ENCODE results near the gene C5orf15.

Gene C5orf15

DNA sequence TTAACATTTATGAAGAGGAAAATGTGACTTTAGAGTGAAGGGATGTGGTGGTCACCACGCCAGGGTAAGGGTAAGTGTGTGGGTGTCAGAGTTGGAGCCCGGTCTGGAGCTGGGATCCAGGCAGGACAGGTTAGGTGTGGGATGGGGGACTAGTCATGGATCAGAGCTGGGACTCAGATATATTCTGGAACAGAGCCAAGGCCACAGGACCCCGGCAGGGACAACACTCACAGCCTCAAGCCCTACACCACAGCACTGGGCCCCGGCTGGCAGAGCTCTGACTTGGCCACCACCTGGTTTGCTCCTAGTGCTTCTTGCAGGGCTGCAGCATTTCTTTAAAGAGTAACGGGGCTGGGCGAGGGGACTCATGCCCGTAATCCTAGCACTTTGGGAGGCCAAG is 47.4 kb downstream of the C5orf15 start:
- TF ChIP-seq CTCF (IDR thresholded peaks at IDR 0.05) = no peak
- peaks cover 0 to 3% of the 10 kb centered on the region in 2 donors for H3K27me3 ChIP-seq
- intact Hi-C loops (cut with DNase I; ENCODE audit: low total_unique reads) = no loop called here
- DNase-seq = no peak
- no peaks in the 10 kb centered on the region for H3K4me1 ChIP-seq
- no peak overlapping the region for H3K4me3 ChIP-seq
- H3K27ac ChIP-seq = no peak overlapping the region
- no peaks in the 10 kb centered on the region for H3K36me3 ChIP-seq
- H3K9me3 ChIP-seq = no peaks in the 10 kb centered on the region

- H3K4me1 ChIP-seq = no peaks in the 10 kb centered on the region
- H3K27me3 ChIP-seq = peaks cover 0 to 3% of the 10 kb centered on the region in 2 donors
These were observed 49.0 kb downstream of the C5orf15 start for GRCh38 chr5:133919148-133920136.

GRCh38 chr5:133918731-133919130 is 49.7 kb downstream of the C5orf15 start:
- Histone ChIP-seq H3K4me3 (no peak overlapping the region), H3K27ac (no peak overlapping the region), H3K27me3 (peaks cover 0 to 3% of the 10 kb centered on the region in 2 donors), H3K9me3 (no peaks in the 10 kb centered on the region), H3K4me1 (no peaks in the 10 kb centered on the region), H3K36me3 (no peaks in the 10 kb centered on the region)
- no peak for TF ChIP-seq CTCF (IDR thresholded peaks at IDR 0.05)
- intact Hi-C loops (cut with DNase I; ENCODE audit: low total_unique reads) = no loop called here
- no peak for DNase-seq

More at GRCh38 chr5:133919148-133920136, 49.0 kb downstream of the C5orf15 start:
- intact Hi-C loops (cut with DNase I; ENCODE audit: low total_unique reads) = no loop called here
- no peak for DNase-seq
- Histone ChIP-seq H3K27ac (no peak overlapping the region), H3K9me3 (no peaks in the 10 kb centered on the region), H3K4me3 (no peak overlapping the region), H3K36me3 (no peaks in the 10 kb centered on the region)
- TF ChIP-seq CTCF (IDR thresholded peaks at IDR 0.05) = no peak

DNA sequence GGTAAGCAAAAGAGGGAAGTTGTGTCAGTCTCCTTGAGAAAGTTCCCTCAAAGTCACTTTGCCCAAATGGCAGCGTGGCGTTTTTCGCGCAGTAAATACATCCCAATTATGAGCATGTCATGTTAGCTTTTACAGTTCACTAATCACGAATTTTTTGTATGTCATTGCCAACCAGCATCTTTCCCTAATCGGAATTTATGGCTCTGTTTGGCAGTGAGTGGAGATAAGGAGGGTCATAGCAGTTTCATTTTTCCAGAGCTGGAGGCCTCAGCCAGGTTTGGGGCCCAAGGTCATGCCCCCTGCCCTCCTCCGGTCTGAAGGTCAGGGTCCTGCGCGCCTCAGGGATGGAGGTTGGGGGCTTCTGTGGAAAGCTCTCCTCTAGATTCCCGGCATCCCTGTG is 50.1 kb downstream of the C5orf15 start:
- H3K27me3 ChIP-seq = peaks cover 0 to 3% of the 10 kb centered on the region in 2 donors
- no peak overlapping the region for H3K4me3 ChIP-seq
- H3K27ac ChIP-seq = no peak overlapping the region
- no peaks in the 10 kb centered on the region for H3K9me3 ChIP-seq
- intact Hi-C loops (cut with DNase I; ENCODE audit: low total_unique reads) = no loop called here
- no peak for DNase-seq
- no peaks in the 10 kb centered on the region for H3K4me1 ChIP-seq
- no peak for TF ChIP-seq CTCF (IDR thresholded peaks at IDR 0.05)
- no peaks in the 10 kb centered on the region for H3K36me3 ChIP-seq

- no peak for DNase-seq
- TF ChIP-seq CTCF (IDR thresholded peaks at IDR 0.05) = no peak
- no peaks in the 10 kb centered on the region for H3K36me3 ChIP-seq
- peaks cover 0 to 3% of the 10 kb centered on the region in 2 donors for H3K27me3 ChIP-seq
- no peak overlapping the region for H3K27ac ChIP-seq
- H3K4me3 ChIP-seq = no peak overlapping the region
- H3K9me3 ChIP-seq = no peaks in the 10 kb centered on the region
- intact Hi-C loops (cut with DNase I; ENCODE audit: low total_unique reads) = no loop called here
- no peaks in the 10 kb centered on the region for H3K4me1 ChIP-seq
These were observed 50.6 kb downstream of the C5orf15 start for GRCh38 chr5:133917785-133918184.
